ENCODE data around the gene IQSEC1. TPM values are rescaled to one million over a fixed set of nuclear protein-coding genes. Genes with fewer than 3 reads are reported as not detected.

IQSEC1 gene
- total and polyA plus RNA-seq, 2 of the 8 experiments (the other 6 are each of a cell fraction or from before 2014, with no cell fraction given) = 6.8 to 28.8 TPM

GRCh38 chr3:12967606-12968351 is 105.5 kb downstream of the IQSEC1 start (continued):
- TF ChIP-seq, protein P1, sequence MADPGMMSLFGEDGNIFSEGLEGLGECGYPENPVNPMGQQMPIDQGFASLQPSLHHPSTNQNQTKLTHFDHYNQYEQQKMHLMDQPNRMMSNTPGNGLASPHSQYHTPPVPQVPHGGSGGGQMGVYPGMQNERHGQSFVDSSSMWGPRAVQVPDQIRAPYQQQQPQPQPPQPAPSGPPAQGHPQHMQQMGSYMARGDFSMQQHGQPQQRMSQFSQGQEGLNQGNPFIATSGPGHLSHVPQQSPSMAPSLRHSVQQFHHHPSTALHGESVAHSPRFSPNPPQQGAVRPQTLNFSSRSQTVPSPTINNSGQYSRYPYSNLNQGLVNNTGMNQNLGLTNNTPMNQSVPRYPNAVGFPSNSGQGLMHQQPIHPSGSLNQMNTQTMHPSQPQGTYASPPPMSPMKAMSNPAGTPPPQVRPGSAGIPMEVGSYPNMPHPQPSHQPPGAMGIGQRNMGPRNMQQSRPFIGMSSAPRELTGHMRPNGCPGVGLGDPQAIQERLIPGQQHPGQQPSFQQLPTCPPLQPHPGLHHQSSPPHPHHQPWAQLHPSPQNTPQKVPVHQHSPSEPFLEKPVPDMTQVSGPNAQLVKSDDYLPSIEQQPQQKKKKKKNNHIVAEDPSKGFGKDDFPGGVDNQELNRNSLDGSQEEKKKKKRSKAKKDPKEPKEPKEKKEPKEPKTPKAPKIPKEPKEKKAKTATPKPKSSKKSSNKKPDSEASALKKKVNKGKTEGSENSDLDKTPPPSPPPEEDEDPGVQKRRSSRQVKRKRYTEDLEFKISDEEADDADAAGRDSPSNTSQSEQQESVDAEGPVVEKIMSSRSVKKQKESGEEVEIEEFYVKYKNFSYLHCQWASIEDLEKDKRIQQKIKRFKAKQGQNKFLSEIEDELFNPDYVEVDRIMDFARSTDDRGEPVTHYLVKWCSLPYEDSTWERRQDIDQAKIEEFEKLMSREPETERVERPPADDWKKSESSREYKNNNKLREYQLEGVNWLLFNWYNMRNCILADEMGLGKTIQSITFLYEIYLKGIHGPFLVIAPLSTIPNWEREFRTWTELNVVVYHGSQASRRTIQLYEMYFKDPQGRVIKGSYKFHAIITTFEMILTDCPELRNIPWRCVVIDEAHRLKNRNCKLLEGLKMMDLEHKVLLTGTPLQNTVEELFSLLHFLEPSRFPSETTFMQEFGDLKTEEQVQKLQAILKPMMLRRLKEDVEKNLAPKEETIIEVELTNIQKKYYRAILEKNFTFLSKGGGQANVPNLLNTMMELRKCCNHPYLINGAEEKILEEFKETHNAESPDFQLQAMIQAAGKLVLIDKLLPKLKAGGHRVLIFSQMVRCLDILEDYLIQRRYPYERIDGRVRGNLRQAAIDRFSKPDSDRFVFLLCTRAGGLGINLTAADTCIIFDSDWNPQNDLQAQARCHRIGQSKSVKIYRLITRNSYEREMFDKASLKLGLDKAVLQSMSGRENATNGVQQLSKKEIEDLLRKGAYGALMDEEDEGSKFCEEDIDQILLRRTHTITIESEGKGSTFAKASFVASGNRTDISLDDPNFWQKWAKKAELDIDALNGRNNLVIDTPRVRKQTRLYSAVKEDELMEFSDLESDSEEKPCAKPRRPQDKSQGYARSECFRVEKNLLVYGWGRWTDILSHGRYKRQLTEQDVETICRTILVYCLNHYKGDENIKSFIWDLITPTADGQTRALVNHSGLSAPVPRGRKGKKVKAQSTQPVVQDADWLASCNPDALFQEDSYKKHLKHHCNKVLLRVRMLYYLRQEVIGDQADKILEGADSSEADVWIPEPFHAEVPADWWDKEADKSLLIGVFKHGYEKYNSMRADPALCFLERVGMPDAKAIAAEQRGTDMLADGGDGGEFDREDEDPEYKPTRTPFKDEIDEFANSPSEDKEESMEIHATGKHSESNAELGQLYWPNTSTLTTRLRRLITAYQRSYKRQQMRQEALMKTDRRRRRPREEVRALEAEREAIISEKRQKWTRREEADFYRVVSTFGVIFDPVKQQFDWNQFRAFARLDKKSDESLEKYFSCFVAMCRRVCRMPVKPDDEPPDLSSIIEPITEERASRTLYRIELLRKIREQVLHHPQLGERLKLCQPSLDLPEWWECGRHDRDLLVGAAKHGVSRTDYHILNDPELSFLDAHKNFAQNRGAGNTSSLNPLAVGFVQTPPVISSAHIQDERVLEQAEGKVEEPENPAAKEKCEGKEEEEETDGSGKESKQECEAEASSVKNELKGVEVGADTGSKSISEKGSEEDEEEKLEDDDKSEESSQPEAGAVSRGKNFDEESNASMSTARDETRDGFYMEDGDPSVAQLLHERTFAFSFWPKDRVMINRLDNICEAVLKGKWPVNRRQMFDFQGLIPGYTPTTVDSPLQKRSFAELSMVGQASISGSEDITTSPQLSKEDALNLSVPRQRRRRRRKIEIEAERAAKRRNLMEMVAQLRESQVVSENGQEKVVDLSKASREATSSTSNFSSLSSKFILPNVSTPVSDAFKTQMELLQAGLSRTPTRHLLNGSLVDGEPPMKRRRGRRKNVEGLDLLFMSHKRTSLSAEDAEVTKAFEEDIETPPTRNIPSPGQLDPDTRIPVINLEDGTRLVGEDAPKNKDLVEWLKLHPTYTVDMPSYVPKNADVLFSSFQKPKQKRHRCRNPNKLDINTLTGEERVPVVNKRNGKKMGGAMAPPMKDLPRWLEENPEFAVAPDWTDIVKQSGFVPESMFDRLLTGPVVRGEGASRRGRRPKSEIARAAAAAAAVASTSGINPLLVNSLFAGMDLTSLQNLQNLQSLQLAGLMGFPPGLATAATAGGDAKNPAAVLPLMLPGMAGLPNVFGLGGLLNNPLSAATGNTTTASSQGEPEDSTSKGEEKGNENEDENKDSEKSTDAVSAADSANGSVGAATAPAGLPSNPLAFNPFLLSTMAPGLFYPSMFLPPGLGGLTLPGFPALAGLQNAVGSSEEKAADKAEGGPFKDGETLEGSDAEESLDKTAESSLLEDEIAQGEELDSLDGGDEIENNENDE (IDR thresholded peaks at IDR 0.05; ENCODE audit: insufficient replicate concordance, low read length) = no peak
- TF ChIP-seq RAD21 (IDR thresholded peaks at IDR 0.05 in 1 of 2, conservative IDR thresholded peaks at IDR 0.05 in 1 of 2; ENCODE audit: low read depth in 2 of 2, low read length in 2 of 2) = no peak
- no peak for TF ChIP-seq RBBP5 (IDR thresholded peaks at IDR 0.05; ENCODE audit: borderline replicate concordance, low read depth, low read length)
- no peak; the same call in 1 of the 2 replicates for TF ChIP-seq PHF8 (conservative IDR thresholded peaks at IDR 0.05; ENCODE audit: low read depth, low read length)
- no peak for TF ChIP-seq ATF2 (IDR thresholded peaks at IDR 0.05; ENCODE audit: low read length)
- peak; percentile 31; the same call in 1 of the 2 replicates for TF ChIP-seq TEAD4 (IDR thresholded peaks at IDR 0.05; ENCODE audit: low read depth, low read length)
- TF ChIP-seq CBX8 (IDR thresholded peaks at IDR 0.05; ENCODE audit: borderline replicate concordance, low read depth, low read length) = no peak
- TF ChIP-seq SIX5 (IDR thresholded peaks at IDR 0.05; ENCODE audit: low read depth, low read length) = no peak
